Right lobe of liver (tissue), 4 donors: ENCODE data around the gene TXNDC5.

Experiments
- POLR2A ChIP-seq: fragments of 450-650 bp; IDR thresholded peaks from one replicate; pipeline ENCODE4 v1.6.1; 2017; ENCODE audit warnings: antibody characterized with exemption, mild to moderate bottlenecking
- TF ChIP-seq, protein P1 (sequence below), 4 donors: fragments of 200-600 bp in 3 of 4; fragments of 450-650 bp in 1 of 4; IDR thresholded peaks; one replicate each; pipeline versions ENCODE4 v1.5.1 to v1.8.0; 2016 to 2022; ENCODE audit warnings: antibody characterized with exemption in 4 of 4, mild to moderate bottlenecking in 2 of 4
- donor health status: DM: no; HTN: no; CAD: no.
- donor health status: DM: no; HTN: no; CAD: no.
- donor health status: DM: no; HTN: yes; CAD: no.

- TF ChIP-seq, protein P1, sequence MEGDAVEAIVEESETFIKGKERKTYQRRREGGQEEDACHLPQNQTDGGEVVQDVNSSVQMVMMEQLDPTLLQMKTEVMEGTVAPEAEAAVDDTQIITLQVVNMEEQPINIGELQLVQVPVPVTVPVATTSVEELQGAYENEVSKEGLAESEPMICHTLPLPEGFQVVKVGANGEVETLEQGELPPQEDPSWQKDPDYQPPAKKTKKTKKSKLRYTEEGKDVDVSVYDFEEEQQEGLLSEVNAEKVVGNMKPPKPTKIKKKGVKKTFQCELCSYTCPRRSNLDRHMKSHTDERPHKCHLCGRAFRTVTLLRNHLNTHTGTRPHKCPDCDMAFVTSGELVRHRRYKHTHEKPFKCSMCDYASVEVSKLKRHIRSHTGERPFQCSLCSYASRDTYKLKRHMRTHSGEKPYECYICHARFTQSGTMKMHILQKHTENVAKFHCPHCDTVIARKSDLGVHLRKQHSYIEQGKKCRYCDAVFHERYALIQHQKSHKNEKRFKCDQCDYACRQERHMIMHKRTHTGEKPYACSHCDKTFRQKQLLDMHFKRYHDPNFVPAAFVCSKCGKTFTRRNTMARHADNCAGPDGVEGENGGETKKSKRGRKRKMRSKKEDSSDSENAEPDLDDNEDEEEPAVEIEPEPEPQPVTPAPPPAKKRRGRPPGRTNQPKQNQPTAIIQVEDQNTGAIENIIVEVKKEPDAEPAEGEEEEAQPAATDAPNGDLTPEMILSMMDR (IDR thresholded peaks at IDR 0.05) = no peak
- TF ChIP-seq POLR2A = no peak
Measured at GRCh38 chr6:7878401-7878964, 32.1 kb downstream of the TXNDC5 start.
